Measurements from ENCODE around the gene SCGB1D4.
"Not testable (repeated sequence)": the region's sequence is repeated elsewhere in the genome, so short reads cannot be mapped to it uniquely, and the experiment has no call there.

The SCGB1D4 gene

DNA sequence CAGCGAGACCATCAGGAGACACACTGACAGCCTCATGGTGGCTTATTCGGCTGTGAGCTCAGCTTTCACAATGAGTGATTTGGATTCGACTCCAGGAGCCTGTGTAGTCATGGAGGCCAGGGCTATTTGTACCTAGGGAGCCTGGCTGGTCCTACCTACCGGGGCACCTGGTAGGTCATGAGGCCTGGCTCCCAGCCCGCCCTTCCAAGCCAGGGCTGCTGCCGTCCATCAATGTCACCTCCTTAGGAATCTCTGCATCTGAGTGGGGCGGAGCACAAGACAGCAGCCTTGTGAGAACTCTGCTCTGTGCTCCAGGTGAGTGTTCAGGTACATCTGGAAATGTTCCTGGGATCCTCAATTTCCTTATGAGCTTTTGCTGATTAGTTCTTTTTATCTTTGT, at the start of gene SCGB1D4:
TSS of gene SCGB1D4 (minus strand) at position 101 of the 400 bp plus-strand sequence. CDS start at position 36, 65 bp downstream.
- DNase-seq: no peak

GRCh38 chr11:62345861-62346260, 47.0 kb upstream of the SCGB1D4 start:
- DNase-seq: no peak

- no peak for DNase-seq
Observed at GRCh38 chr11:62344210-62344609, 45.3 kb upstream of the SCGB1D4 start.

- DNase-seq: not testable (repeated sequence)
Observed at GRCh38 chr11:62343646-62344190, 44.8 kb upstream of the SCGB1D4 start.

DNA sequence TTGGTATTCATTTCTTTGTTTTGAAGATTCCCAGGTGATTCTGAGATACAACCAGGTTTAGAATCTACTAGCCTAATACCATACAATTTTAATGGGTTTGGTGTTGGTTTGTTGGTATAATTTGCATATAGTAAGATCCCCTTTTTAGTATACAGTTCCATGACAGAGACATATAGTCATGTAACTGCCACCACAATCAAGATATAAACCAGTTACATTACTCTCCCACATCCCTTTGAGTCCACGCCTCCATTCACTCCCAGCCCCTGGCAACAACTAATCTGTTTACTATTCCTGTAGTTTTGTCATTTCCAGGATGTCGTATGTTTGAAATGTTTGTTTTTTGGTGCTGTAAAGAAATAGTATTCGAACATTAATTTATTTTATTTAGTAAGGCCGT, 42.7 kb upstream of the SCGB1D4 start:
- no peak for DNase-seq

GRCh38 chr11:62340269-62340901, 41.5 kb upstream of the SCGB1D4 start:
- DNase-seq: peak; percentile 70

DNA sequence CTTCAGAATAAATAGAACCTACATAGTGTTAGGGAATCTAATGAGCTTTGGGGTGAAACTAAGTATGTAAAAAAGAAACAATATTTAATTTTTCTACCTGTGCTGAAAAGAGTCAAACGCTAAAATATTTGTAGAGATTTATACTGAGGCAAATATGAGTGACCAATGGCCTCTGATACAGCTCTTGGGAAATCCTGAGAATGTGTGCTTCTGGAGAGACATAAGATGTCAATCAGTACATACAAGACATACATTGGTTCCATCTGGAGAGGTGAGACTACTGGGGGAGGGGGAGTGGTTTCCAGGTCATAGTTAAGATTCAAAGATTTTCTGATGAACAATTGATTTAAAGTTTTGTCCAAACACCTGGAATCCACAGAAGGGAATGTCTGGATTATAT, 39.3 kb upstream of the SCGB1D4 start:
- DNase-seq: no peak

- peak; percentile 77 for DNase-seq
Observed at GRCh38 chr11:62337303-62338181, 38.7 kb upstream of the SCGB1D4 start, which contains the start of gene ASRGL1. Gene ASRGL1 (plus strand): TSS chr11:62337448. CDS start chr11:62337978, 530 bp downstream.

- not testable (repeated sequence) for DNase-seq
Observed at GRCh38 chr11:62336949-62337302, 38.1 kb upstream of the SCGB1D4 start.

DNA sequence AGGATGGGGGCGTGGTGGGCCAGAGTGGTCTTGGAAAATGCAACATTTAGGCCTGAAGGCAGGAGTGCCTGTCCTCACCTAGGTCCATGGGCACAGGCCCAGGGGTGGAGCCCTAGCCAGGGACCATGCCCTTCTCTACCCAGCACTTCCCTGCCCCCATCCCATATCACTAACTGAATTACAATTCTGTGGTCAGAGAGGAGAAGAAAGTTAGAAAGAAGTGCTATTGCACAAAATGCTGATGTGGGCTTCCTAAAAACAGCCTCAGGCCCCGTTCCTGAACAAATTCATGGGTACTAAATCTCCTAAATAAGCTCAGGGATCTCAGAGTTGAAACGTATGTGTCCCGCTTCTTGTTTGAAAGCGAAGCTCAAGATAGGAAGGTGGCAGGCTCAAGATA, 34.9 kb upstream of the SCGB1D4 start:
- no peak for DNase-seq

DNA sequence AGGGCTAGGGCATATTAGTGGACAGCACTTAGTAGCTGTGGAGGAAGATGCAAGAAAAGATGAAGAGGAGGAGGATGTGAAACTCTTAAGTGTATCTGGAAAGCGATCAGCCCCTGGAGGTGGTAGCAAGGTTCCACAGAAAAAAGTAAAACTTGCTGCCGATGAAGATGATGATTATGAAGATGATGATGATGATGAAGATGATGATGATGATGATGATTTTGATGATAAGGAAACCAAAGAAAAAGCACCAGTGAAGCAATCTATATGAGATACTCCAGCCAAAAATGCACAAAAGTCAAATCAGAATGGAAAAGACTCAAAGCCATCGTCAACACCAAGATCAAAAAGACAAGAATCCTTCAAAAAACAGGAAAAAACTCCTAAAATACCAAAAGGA, 32.4 kb upstream of the SCGB1D4 start:
- DNase-seq: not testable (repeated sequence)

- DNase-seq: not testable (repeated sequence)
Observed at GRCh38 chr11:62327541-62327940, 28.7 kb upstream of the SCGB1D4 start.

GRCh38 chr11:62326719-62327118, 27.8 kb upstream of the SCGB1D4 start:
- DNase-seq: not testable (repeated sequence)

DNA sequence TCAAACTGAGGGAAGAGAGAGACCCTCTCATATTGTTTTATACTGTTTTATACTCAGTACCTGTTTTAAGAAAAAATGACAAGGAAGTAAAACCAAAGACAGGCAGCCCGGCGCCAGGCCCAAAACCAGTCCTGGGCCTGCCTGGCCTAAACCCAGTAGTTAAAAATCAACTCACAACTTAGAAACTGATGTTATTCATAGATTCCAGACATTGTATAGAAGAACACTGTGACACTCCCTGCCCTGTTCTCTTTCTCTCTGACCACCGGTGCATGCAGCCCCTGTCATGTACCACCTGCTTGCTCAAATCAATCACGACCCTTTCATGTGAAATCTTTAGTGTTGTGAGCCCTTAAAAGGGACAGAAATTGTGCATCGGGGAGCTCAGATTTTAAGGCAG, 26.9 kb upstream of the SCGB1D4 start:
- not testable (repeated sequence) for DNase-seq

DNA sequence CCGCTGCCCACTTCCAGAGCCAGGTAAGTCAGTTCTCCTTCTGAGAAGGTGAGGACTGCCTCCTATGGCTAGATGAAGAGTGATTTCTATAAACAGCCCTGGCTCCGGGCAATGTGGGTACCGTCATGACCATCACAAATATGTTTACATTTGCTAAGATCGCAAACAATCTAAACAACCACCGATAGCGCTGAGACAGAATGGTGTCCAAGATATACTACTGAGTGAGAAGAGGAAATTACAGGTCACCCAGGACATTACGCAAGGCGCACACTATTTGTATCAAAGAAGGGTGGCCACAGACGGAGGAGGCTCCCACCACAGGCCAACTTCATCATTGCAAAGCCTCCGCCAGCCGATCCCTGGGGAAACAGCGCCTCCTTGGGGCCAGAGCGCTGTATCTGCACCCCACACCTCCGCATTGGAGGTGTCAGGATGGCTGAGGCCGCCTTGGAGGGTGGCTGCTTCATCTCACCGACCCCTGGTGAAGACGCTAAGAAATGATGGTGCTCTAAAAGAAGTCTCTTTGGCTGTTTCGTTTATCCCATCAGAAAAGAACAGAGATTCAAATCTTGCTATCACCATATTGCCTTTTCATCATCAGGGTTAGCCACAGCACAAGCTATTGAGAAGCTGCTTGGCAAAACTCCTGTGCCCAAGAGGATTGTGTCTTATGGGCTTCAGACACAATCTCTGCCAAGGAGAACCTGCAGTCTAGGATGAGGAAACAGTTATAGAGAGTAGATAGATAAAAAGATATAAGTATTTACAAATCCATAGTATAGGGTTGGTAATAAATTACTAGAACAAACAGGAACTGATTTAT, 26.1 kb upstream of the SCGB1D4 start:
- DNase-seq: peak; percentile 61

DNA sequence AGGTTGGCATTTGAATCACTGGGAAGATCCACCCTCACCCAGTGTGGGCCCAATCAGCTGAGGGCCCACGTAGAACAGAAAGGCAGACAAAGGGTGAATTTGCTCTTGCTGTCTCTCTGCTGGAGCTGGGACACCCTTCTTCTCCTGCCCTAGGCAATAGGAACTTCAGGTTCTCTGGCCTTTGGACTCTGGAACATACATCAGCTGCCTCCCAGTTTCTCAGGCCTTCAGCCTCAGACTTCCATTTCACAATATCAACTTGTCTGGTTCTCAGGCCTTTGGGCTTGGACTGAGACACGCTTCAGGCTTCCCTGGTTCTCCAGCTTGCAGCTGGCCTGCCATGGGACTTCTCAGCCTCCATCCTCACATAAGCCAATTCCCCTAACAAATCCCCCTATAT, 23.6 kb upstream of the SCGB1D4 start:
- DNase-seq: no peak

- DNase-seq: no peak
Observed at GRCh38 chr11:62315431-62315830, 16.6 kb upstream of the SCGB1D4 start.

DNA sequence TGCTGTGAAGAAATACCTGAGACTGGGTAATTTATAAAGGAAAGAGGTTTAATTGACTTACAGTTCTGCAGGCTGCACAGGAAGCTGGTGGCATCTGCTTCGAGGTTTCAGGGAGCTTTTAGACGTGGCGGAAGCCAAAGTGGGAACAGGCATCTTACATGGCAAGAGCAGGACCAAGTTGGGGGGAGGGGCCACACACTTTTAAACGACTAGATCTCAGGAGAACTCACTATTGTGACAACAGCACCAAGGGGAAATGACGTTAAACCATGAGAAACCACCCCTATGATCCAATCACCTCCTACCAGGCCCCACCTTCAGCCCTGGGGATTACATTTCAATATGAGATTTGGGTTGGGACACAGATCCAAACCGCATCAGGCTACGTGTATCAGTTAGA, 11.1 kb upstream of the SCGB1D4 start:
- no peak for DNase-seq

DNA sequence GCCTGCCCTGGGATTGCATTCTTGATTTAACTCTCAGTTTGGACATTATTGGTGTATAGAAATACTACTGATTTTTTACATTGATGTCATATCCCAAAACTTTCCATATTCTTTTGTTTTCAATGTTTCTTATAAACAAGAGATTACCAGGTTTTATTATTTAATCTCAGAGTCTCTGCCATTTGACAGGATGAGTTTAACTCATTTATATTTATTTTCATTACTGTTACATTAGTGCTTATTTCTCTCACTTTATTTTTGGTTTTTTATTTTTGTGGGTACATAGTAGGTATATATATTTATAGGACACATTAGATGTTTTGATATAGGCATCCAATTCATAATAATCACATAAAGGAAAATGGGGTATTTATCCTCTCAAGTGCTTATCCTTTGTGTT, 9.1 kb upstream of the SCGB1D4 start:
- no peak for DNase-seq

- DNase-seq: no peak
Observed at GRCh38 chr11:62306227-62306626, 7.4 kb upstream of the SCGB1D4 start.

GRCh38 chr11:62295504-62295903, 3.4 kb downstream of the SCGB1D4 start:
- no peak for DNase-seq

DNA sequence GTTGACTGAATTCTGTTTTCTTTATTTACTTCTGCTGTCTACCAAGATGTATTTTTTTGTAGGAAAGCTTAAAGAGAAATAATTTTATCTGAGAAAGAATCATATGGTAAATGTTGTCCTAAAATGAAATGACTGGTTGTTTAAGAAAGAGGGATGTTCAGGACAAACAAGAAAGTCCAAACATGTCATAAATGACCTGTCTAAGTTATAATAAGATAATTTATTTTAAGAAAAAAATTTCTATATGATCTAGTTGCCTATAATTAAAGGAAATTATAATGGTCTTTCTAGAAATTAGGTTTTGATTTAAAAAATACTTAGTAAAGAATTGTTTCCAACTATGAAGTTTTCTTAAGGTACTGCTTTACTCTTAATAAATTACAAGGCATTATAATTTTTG, 18.4 kb downstream of the SCGB1D4 start:
- no peak for DNase-seq

DNA sequence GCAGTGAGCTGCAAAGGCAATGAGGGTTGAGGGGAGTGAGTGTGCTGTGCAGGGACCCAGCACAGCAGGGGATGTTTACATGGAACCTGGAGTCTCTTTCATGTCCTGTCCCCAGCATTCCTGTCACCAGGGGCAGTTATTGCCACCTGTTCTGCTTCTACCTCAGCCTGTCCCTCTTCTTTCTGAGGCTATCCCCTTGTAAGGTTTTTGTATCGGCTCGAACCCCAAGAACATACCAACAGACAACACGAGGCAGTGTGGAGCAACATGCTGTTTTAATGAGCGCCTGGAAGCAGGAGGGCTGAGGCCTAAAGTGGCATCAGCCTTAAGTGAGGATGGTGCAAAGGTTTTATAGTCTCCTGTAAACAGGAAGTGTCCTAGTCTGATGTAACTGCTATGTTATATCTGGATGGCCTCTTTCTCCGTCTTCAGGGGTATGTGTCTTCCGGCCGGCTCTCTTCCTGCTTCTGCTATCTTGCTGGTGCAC, 25.0 kb downstream of the SCGB1D4 start:
- no peak for DNase-seq

Data from CD4-positive, alpha-beta T cell treated with Interleukin-17A for 1 hour (primary cell).